Small intestine (tissue), 7 donors: ENCODE results near the gene PCSK7. TPM values are rescaled to one million over a fixed set of nuclear protein-coding genes. Genes with fewer than 3 reads are reported as not detected.

Source experiments
- DNase-seq, 2 donors: peaks; one replicate each; pipeline versions ENCODE4 v3.0.0 to v3.0.0-alpha.2; 2013
- FAIRE-seq: peaks from 2 replicates; lab custom pipeline; 2012; peaks lifted over from hg19 to GRCh38; lab: Jason Lieb, UNC
- H3K27ac ChIP-seq, 3 donors: one replicate each; pipeline ENCODE4 v1.5.1; 2013; ENCODE audit warnings: low read length in 2 of 3, mild to moderate bottlenecking in 2 of 3, control low read depth in 1 of 3, inconsistent platforms in 1 of 3, low read depth in 1 of 3, moderate library complexity in 1 of 3
- H3K27me3 ChIP-seq, 3 donors: one replicate each; pipeline ENCODE4 v1.6.1; 2013; ENCODE audit warnings: low read length in 3 of 3, inconsistent platforms in 1 of 3; ENCODE audit not compliant: control insufficient read depth in 3 of 3, insufficient read depth in 3 of 3
- H3K36me3 ChIP-seq, 3 donors: one replicate each; pipeline ENCODE4 v1.6.1; 2013; ENCODE audit warnings: low read length in 3 of 3, inconsistent platforms in 1 of 3, low read depth in 1 of 3, mild to moderate bottlenecking in 1 of 3, moderate library complexity in 1 of 3; ENCODE audit not compliant: control insufficient read depth in 3 of 3, insufficient read depth in 2 of 3
- H3K4me1 ChIP-seq, 3 donors: one replicate each; pipeline ENCODE4 v1.6.1; 2013; ENCODE audit warnings: low read length in 2 of 3, inconsistent platforms in 1 of 3, low read depth in 1 of 3, mild to moderate bottlenecking in 1 of 3, moderate library complexity in 1 of 3; ENCODE audit not compliant: control insufficient read depth in 3 of 3, insufficient read depth in 2 of 3
- H3K4me3 ChIP-seq, 3 donors: one replicate each; pipeline ENCODE4 v1.5.1; 2013; ENCODE audit warnings: low read length in 3 of 3, control low read depth in 1 of 3, inconsistent platforms in 1 of 3, low read depth in 1 of 3, mild to moderate bottlenecking in 1 of 3, moderate library complexity in 1 of 3
- H3K9me3 ChIP-seq, 2 donors: one replicate each; pipeline ENCODE4 v1.6.1; 2013; ENCODE audit warnings: low read depth in 1 of 2, low read length in 1 of 2; ENCODE audit not compliant: control insufficient read depth in 2 of 2, insufficient read depth in 1 of 2
- WGBS, 3 donors: extraction: QIAGEN DNeasy Blood & Tissue Kit; methylation state at CpG; one replicate each; pipeline ENCODE4 v1.1.7; 2013; 5-methylcytosine and 5-hydroxymethylcytosine counted together
- polyA plus RNA-seq, 4 donors: library from polyadenylated mRNA; stranded (reverse) in 3 of 4; unstranded in 1 of 4; fragments of 200-250 nt in 3 of 4; fragments of 120-200 nt in 1 of 4; gene quantifications; one replicate each; pipeline versions ENCODE4 v1.2.1 to v1.2.3, GENCODE V29; 2013
- donor health status: healthy with polysubstance abuse.
- donor health status: control.
- donor health status: control.
- donor health status: Bipolar disorder and iron deficiency.
- donor health status: healthy.

Gene PCSK7
- polyA plus RNA-seq, 4 donors: 32.0 to 60.8 (median 42.4) TPM

DNA sequence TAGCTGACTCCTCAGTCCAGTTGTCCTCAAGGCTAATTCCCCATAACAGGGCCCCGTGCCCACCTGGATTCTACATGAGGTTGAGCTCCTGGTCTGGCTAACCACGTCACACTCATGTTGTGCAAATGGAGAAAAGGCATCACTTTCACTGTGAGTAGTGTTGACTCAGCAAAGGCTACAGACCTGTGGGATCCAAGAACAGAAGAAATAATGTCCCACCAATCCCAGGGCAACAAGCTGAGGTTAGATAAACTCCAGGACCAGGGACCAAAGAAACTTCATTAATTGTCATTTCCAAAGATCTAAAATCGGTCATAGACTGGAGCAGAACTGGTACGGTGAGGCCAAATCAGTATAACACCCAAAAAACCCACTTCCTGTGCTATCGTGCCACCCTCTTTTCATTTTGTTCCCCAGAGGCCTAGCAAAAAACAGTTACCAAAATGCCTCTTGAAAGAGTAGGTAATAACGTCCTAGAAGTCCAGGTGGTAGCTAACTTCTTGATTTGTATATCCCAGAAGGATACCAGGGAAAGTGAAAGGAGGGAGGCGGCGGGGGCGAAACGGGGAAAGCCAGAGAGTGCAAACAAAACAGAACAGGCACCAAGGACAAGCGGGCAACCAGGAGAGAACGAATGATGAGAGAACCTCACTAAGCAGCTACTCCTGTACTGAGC lies 1.4 kb downstream of the PCSK7 start:
- H3K27me3 ChIP-seq: no peaks in the 10 kb centered on the region
- H3K27ac ChIP-seq: peak overlapping the region in 2 of 3 donors; percentile 75 to 99
- WGBS, 3 donors: 29 to 51% (median 33%) methylated on average over 12 of the region's 12 CpGs
- FAIRE-seq (no peak), DNase-seq (peak in 1 of 2 donors; percentile 26)
- peaks cover 6 to 14% (median 9%) of the 10 kb centered on the region in 3 donors for H3K4me1 ChIP-seq
- H3K9me3 ChIP-seq: no peaks in the 10 kb centered on the region
- peak overlapping the region; percentile 73 to 98 (median 78) for H3K4me3 ChIP-seq
- H3K36me3 ChIP-seq: peaks cover 8 to 47% (median 28%) of the 10 kb centered on the region in 3 donors

DNA sequence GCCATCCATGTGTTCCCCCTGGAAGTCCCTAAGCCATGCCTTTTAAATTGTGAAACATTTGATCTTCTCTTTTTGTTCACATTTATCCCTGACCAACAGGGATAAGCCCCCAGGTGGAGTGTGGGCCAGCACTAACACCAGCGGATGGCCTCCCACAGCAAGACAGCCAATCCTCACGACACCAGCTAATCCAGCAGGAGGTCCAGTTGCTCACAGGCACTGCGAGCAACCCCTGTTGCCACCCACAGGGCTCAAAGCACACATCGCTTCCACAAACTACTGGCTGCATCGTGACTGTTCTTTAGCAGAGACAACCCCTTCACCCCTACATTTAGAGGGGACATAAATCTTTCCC lies 2.0 kb downstream of the PCSK7 start:
- no peak for DNase-seq
- Histone ChIP-seq H3K27me3 (no peaks in the 10 kb centered on the region), H3K9me3 (no peaks in the 10 kb centered on the region), H3K27ac (no peak overlapping the region), H3K4me3 (peak overlapping the region in 1 of 3 donors; percentile 78), H3K36me3 (peaks cover 8 to 51% (median 29%) of the 10 kb centered on the region in 3 donors), H3K4me1 (peaks cover 6 to 17% (median 9%) of the 10 kb centered on the region in 3 donors)
- WGBS, 3 donors: 82 to 85% (median 83%) methylated on average over 5 of the region's 5 CpGs
- FAIRE-seq: no peak

DNA sequence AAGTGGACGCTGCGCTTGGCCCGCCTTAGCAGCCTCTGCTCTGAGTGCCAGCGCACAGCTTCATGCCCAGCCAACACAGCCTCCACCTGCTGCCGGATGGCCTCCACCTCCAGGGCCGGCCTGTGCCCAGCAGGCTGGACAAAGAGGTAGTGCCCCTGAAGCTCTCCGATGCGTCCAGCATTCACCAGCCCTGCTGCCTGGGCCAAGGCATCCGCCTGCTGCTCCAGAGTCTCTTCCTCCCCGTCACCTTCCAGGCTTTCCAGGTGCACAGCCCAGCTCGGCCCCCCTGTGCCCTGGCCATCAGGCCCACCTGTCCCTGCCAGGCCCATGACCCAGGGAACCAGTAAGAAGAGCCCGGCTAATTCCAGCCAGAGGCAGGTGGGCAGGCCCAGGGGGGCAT lies 2.5 kb downstream of the PCSK7 start:
- FAIRE-seq: no peak
- Histone ChIP-seq H3K27me3 (no peaks in the 10 kb centered on the region), H3K4me3 (no peak overlapping the region), H3K27ac (no peak overlapping the region), H3K4me1 (peaks cover 6 to 22% (median 9%) of the 10 kb centered on the region in 3 donors), H3K9me3 (no peaks in the 10 kb centered on the region), H3K36me3 (peaks cover 8 to 54% (median 29%) of the 10 kb centered on the region in 3 donors)
- WGBS, 3 donors: 95 to 98% (median 98%) methylated on average over 11 to 12 of the region's 12 CpGs
- DNase-seq: no peak

GRCh38 chr11:117228091-117228490 lies 3.8 kb downstream of the PCSK7 start:
- 93 to 97% (median 94%) methylated on average over 11 of the region's 11 CpGs for WGBS, 3 donors
- DNase-seq (no peak), FAIRE-seq (no peak)
- H3K27ac ChIP-seq: no peak overlapping the region
- H3K27me3 ChIP-seq: no peaks in the 10 kb centered on the region
- peaks cover 5 to 34% (median 5%) of the 10 kb centered on the region in 3 donors for H3K4me1 ChIP-seq
- H3K36me3 ChIP-seq: peaks cover 8 to 67% (median 31%) of the 10 kb centered on the region in 3 donors
- no peaks in the 10 kb centered on the region for H3K9me3 ChIP-seq
- H3K4me3 ChIP-seq: no peak overlapping the region

DNA sequence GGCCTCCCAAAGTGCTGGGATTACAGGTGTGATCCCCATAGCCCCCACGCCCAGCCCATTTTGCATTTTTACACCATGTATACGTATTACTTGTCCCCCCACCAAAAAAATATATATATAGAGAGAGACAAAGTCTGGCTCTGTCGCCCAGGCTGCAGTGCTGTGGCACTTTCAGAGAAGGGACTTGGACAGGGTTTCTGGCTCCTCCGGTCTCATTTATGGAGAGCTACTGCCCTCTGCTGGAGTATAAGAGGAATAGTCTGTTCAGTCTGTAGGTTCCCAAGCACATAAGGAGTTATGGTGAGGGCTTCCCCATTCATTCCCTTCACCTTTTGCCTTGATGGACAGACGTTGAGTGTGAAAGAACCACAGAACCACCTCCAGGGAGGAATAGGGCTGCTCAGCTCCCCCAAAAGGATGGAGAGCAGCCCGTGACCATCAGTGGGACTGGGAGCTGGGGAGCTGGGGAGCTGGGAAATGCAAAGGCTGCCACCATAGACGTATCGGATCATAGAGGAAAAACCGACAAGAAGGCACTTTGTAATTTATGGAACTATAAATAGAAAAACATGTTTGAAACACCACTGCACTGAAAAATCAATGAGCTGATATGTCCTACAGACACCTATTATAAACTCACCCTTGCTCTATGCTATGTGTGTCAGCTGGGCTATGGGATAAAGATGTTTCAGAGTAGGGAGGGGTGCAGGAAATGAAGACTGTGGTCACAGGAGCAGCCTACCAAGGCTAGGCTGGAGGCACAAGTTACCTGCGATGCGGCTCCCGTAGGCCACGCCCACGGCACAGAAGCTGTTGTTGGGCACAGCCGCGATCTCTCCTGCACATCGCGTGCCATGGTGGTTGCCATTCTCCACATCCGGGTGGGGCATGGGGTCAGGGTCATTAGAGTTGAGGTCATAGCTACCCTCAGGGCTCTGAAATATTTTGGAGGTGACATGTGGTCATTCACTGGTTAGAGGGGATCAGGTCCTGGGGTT lies 5.2 kb downstream of the PCSK7 start:
- Histone ChIP-seq H3K36me3 (peaks cover 8 to 75% (median 33%) of the 10 kb centered on the region in 3 donors), H3K27ac (no peak overlapping the region), H3K4me3 (no peak overlapping the region), H3K9me3 (no peaks in the 10 kb centered on the region), H3K27me3 (no peaks in the 10 kb centered on the region), H3K4me1 (peaks cover 4 to 41% (median 10%) of the 10 kb centered on the region in 3 donors)
- DNase-seq (peak; percentile 87 to 88), FAIRE-seq (no peak)
- 57 to 66% (median 65%) methylated on average over 19 of the region's 19 CpGs for WGBS, 3 donors

DNA sequence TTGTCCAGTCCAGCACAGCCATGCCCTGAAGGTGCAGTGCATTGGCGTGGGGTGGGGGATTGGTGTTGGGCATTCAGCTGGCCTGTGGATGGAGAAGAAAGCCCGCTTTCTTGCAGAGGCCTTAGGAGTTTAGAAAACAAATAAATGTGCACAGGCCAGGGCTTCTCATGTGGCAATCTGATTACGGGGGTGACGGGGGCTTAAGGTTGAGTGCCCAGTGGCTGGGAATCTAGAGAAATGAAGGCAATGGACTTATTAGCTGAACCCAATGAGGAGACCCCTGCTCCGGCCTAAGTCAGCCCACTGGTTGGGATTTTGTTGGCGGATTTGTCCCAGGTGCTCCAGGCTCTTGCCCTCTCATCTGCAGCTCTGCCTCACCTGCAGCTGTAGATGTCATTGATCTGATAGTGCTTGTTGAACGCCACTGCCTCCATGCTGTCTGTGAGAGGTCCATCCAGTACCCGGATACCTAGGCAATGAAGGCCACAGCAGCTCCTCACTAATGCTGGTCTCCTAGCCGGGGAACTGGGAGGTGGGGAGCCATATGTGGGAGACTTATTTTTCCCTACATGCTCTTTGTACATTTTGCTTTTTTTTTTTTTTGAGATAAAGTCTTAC lies 6.2 kb downstream of the PCSK7 start:
- 92 to 95% (median 93%) methylated on average over 9 of the region's 9 CpGs for WGBS, 3 donors
- H3K36me3 ChIP-seq: peaks cover 8 to 85% (median 35%) of the 10 kb centered on the region in 3 donors
- H3K9me3 ChIP-seq: no peaks in the 10 kb centered on the region
- peak overlapping the region; percentile 1 to 53 (median 24) for H3K27ac ChIP-seq
- FAIRE-seq (no peak), DNase-seq (no peak)
- no peak overlapping the region for H3K4me3 ChIP-seq
- H3K4me1 ChIP-seq: peaks cover 6 to 45% (median 18%) of the 10 kb centered on the region in 3 donors
- no peaks in the 10 kb centered on the region for H3K27me3 ChIP-seq

DNA sequence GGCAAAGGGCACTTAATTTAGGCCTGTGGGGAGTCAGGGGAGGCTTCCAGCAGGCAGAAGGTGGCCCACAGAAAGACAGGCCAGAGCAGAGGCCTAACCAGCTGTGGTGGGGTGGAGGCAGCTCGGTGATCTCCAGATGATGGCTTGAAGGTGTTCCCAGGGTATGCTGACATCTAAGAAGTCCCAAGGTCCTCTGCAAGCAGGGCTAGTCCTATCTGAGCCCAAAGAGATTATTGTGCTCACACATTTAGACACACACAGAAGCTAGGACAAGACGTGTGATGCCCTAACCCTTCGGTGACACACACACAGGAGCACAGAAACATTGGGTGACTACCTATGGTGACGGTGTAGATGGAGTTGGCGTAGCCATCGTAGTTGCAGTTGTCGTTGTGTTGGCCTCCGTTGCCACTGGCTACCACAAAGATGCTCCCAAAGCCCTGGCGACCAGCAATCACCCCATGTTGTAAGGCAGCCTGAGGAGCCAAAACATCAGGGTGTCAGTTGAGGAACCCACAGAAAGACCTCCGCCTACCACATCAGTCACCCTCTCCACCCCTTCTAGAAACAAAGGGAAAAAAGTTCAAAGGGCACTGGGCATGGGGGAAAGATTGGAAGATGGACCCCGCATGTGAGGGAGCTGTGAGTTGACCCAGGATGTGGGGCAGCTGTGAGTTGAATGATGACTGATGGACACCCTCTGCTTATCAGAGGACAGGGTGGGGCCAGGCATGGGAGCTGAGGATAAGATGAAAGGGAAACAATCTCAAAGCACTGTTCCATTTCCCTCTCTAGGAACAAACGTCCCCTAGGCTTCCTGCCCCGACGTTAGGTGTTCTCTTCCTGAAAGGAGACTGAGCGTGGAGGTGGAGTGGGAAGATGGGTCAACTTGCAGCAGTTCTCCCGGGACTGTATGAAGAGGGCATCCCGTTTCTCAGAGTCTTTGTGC lies 7.9 kb downstream of the PCSK7 start:
- Histone ChIP-seq H3K36me3 (peaks cover 10 to 85% (median 33%) of the 10 kb centered on the region in 3 donors), H3K27ac (peak overlapping the region; percentile 53 to 59 (median 58)), H3K27me3 (no peaks in the 10 kb centered on the region), H3K4me3 (no peak overlapping the region), H3K9me3 (no peaks in the 10 kb centered on the region), H3K4me1 (peaks cover 7 to 56% (median 23%) of the 10 kb centered on the region in 3 donors)
- FAIRE-seq: no peak
- peak in 1 of 2 donors; percentile 74 for DNase-seq
- 61 to 73% (median 71%) methylated on average over 17 of the region's 17 CpGs for WGBS, 3 donors
